ENCODE data around the gene LKAAEAR1.

DNA sequence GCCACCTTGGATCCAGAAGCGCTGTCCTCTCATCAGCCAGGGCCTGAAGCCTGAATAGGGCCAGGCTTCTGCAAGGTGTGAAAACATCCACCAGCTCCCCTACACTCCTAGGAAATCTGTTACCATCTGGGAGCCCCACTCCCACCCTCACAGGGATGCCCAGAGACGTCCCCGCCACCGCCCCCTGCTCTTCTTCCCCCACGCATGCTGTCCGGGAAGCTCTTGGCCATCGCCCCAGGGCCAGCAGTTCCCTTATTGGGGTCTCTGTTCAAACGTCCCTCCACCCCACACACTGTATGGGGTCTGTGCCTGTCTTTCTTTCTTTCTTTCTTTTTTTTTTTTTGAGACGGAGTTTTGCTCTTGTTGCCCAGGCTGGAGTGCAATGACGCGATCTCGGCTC, 8.6 kb downstream of the LKAAEAR1 start:
- TF ChIP-seq POLR2AphosphoS5 (IDR thresholded peaks at IDR 0.05; ENCODE audit: borderline replicate concordance, low read depth, low read length), result no peak
- no peak for TF ChIP-seq EZH2 (IDR thresholded peaks at IDR 0.05)
